NCI-H2029 (cell line): ENCODE measurements around the gene DSCAM.
"Not testable (repeated sequence)": the region's sequence is repeated elsewhere in the genome, so short reads cannot be mapped to it uniquely, and the experiment has no call there.

Source experiments
- DNase-seq: peaks from one replicate; lab custom pipeline; 2025; lab: John Stamatoyannopoulos, UW

Gene DSCAM

GRCh38 chr21:40385883-40386282 is 461.1 kb downstream of the DSCAM start:
- DNase-seq: no peak

DNA sequence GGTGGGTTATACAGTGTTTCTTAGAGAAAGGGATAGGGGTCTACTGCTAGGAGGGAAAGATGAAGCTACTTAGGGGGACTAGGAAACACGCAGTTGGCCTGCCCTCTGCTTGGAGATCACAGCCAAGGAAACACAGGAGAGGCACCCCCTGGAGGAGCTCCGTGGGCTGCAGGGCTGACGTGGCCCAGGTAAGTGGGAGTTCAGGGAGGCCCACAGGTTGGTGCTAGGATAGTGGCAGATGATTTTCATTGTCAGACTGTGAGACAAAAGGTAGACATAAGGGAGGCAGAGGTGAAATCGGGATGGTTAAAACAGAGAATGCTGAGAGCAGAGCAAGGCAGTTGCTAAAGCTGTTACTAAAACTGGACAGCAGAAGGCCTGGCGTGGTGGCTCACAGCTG is 463.0 kb downstream of the DSCAM start:
- DNase-seq: no peak

GRCh38 chr21:40381111-40381510 is 465.8 kb downstream of the DSCAM start:
- DNase-seq: no peak

GRCh38 chr21:40379881-40380810 is 466.8 kb downstream of the DSCAM start:
- DNase-seq: no peak

DNA sequence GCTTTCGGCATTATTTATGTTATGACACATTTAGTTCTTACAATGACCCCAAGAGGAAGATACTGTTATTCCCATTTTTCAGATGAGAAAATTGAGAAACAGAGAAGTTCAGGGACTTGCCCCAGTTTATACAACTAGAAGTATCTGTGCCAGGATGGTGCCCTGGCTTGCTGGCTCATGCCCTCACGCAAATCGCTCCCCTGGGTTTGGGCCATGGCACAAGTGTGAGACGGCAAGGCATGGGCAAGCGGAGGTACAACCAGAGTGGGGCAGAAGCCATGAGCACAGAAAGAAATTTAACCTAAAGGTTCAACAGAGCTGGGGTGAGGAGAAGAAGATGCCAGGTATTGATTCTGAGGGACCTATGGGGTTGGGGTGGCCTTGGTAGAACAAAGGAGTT is 469.8 kb downstream of the DSCAM start:
- no peak for DNase-seq

DNA sequence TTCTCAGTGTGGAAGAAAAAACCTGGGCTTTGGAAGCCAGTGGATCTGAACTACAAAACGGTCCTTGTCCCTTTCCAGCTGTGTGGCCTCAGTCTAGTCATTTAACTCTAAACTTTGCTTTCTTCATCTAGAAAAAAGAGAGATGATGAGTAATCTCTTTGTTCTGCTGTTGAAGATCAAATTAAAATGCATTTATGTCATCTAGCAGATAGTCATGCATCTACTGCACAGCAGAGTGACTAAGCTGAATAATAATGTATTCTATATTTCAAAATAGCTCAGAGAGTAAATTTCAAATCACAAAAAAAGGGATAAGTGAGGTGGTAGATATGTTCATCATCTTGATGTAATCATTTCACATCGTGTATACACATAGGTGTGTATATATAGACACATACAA is 473.2 kb downstream of the DSCAM start:
- no peak for DNase-seq

DNA sequence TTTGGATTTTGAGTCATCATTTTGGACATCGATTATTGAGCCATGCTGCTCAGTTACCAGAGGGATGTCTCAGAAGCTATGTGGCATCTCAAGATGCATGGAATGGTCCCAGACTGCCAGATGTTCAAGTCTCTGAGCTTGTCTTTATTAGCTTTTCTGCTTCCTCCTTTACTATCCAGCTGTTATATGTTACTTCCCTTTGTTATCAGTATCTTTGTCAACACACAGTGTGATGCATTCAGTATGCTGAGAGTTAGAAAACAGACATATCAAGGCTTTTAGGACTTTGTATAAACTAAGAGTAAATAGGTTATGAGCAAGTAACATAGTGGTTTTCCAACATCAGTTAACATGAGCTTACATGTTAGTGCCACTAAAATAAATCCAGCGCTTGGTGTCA is 474.5 kb downstream of the DSCAM start:
- DNase-seq: no peak

- DNase-seq: no peak
These were observed 475.6 kb downstream of the DSCAM start for GRCh38 chr21:40371329-40371728.

DNA sequence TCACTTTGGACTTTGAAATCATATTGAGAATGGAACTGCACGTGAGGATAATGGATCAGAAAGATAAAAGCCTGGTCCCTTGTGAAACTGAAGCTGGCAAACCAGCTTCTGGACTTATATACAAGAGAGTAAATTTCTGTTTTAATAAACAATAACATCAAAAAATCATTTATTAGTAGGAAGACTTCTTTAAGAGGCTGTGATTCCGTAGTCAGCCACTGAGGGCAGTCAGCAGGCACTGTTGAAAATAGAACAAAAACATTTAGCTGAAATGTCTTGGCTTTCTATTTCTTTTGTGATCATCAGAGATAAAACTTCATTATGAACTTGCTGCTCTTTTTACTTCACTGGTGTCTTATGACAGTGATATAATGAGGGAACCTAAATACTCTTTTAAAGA is 490.3 kb downstream of the DSCAM start:
- no peak for DNase-seq

- DNase-seq: no peak
These were observed 491.9 kb downstream of the DSCAM start for GRCh38 chr21:40355076-40355475.

- no peak for DNase-seq
These were observed 496.0 kb downstream of the DSCAM start for GRCh38 chr21:40351006-40351405.

- DNase-seq: no peak
These were observed 497.4 kb downstream of the DSCAM start for GRCh38 chr21:40349591-40349990.

DNA sequence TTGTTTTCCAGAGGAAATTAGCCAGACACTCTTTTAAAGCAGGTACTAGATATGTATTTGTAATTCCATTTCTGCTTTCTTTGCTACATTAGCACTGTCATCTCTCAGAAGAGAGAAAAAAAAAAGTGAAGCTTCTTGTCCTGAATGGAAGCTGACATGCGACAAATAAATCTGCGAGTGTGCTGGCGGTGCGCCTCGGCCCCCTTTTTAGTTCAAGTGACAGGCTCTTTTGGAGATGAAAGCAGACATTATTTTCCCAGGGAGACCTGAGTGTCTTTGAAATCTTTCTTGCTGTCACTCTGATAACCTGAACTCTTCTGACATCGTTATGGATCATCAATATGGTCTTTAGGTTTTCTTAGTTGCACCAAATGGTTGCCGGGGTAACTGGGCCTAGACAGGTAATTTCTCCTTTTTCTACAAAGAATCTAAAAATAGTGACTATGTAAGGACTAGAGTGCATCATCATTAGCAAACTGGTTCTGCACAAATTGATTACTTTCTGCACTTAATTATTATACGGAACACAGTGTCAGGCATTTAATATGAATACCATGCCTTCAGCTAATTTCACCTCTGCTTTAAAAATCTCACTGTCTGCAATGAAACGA is 501.1 kb downstream of the DSCAM start:
- DNase-seq: no peak

- DNase-seq: no peak
These were observed 506.6 kb downstream of the DSCAM start for GRCh38 chr21:40340357-40340756.

DNA sequence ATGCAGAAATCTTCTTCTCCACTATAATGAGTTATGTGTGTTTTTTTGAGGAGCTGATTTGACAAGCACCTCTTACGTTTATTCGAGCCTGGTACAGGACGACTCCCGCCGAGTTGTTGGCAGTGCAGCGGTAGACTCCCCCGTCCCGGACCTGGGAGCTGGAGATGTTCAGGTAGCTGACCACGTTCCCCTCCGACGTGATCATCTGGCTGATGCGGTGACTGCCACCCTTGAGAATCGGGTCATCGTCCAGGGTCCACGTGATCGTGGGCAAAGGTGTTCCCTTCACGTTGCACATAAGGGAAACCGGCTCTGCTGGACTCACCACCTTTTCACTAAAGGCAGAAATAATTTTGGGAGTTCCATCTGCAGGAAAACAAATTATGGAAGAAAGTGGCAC is 507.9 kb downstream of the DSCAM start:
- DNase-seq: no peak

GRCh38 chr21:40337981-40338380 is 509.0 kb downstream of the DSCAM start:
- no peak for DNase-seq

DNA sequence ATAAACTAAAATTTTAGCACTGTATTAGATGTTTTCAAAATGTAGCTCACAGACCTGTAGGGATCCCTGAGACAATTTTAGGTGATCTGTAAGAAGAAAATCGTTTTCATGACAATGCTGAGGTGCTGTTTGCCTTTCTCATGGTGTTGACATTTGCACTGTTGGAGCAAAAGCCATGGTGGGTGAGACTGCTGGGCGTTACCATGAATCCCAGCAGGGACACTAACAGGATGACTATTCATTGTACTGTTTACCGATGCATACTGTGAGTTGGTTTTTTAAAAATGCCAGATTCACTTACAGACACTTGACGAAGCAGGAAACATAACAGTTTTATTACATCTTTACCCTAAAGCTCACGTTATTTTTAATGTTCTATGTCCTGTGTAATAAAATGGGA is 511.3 kb downstream of the DSCAM start:
- no peak for DNase-seq

DNA sequence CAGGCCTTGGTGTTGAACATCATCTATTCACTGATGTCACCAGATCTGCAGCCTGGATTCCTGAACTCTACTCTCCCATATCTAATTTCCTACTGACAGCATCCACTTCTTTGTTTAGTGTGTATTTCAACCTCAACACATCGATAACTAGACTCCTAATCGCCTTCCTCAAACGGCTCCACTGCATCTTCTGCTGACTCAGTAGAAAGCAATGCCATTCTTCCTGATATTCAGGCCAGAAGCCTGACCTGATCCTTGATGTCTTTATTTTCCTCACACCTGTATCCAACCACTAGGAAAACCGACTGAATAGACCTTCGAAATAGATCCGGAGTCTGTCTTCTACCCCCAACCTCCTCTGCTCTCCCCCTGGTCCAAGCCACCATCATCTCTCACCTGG is 512.8 kb downstream of the DSCAM start:
- no peak for DNase-seq

DNA sequence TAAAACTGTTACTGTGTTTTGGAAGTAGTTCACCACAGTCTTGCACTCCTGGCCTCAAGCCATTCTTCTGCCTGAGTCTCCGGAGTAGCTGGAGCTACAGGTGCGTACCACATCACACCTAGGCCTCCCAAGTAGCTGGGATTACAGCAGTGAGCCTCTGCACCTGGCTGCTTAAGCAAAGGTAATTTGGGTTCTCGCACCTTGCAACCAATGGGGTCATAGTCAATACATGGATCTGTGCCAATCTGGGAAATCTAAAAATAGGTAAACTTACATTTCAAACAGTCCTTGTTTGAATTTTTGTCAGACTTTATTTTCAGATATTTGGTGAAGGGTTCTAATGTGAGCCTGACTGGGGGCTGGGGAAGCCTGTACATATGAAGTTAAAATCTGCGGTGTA is 513.2 kb downstream of the DSCAM start:
- no peak for DNase-seq

GRCh38 chr21:40331804-40332203 is 515.2 kb downstream of the DSCAM start:
- DNase-seq: no peak

- no peak for DNase-seq
These were observed 515.8 kb downstream of the DSCAM start for GRCh38 chr21:40331172-40331571.

GRCh38 chr21:40324389-40324788 is 522.6 kb downstream of the DSCAM start:
- DNase-seq: no peak

DNA sequence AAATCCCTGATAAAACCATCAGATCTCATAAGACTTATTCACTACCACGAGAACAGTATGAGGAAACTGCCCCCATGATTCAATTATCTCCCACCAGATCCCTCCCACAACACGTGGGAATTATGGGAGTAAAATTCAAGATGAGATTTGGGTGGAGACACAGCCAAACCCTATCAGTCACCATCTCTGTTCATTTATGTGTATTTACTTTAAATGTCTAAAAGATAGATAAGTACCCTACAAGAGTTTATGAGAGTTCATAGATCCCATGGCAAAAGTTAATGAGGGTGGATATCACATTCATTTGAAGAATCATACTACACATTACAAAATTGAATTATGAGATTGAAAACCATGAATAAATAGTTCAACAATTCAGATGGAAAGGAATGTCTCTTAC is 526.2 kb downstream of the DSCAM start:
- not testable (repeated sequence) for DNase-seq

DNA sequence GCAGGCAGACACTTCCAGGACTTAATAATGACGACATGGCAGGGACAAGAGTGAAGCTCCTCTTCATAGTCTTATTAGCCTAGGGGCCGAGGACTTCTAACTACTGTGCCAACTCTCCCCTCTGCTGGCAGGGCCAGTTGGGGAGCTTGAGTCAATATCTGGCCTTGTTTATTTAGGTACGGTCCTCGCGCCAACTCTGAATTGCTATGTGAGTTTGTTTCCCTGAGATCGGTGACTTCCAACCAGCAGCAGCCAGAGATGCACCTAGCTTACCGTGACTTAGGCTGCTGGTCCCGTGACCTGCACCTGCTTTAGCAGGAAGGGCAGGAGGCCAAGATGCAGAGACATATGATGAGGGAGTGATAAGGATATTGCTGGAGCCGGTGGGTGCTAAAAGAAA is 528.6 kb downstream of the DSCAM start:
- DNase-seq: no peak
